IMR-90 (cell line): ENCODE data around the gene CCDC7. TPM values are rescaled to one million over a fixed set of nuclear protein-coding genes. Genes with fewer than 3 reads are reported as not detected.

Experiments
- ATAC-seq: fragments of 200-7000 bp; cut with Tn5 transposase; 2 replicates; pipeline ENCODE4 v1.9.1; 2020; ENCODE audit warnings: low read depth, mild to moderate bottlenecking, moderate library complexity
- BruUV-seq: library from RNA; stranded (reverse); fragments of 400-500 nt; replicated peaks from 2 replicates; lab custom pipeline; 2021; lab: Mats Ljungman, UMichigan
- CTCF ChIA-PET: fragments of 300-600 bp; formaldehyde crosslinking; extraction: SDS; loops from one replicate; lab custom pipeline; 2021; ENCODE audit warnings: antibody characterized with exemption; lab: Yijun Ruan, JAX
- POLR2A ChIA-PET: fragments of 300-600 bp; sonication (Branson Sonifier 250); formaldehyde crosslinking; loops from one replicate; lab custom pipeline; 2022; ENCODE audit warnings: antibody characterized with exemption; ENCODE audit not compliant: unreplicated experiment; lab: Charles Lee
- DNase-seq: peaks from one replicate; pipeline ENCODE4 v3.0.0; 2013
- H2AFZ ChIP-seq: replicated peaks from 2 replicates; pipeline ENCODE3; 2013; ENCODE audit warnings: low read length, mild to moderate bottlenecking; ENCODE audit not compliant: poor library complexity
- H2AK5ac ChIP-seq: 2 replicates; pipeline ENCODE4 v1.6.1; 2013; ENCODE audit warnings: low read depth, low read length, inconsistent platforms
- H2AK9ac ChIP-seq: replicated peaks from 2 replicates; pipeline ENCODE3; 2013; ENCODE audit warnings: mild to moderate bottlenecking, low read depth, low read length, moderate library complexity; ENCODE audit not compliant: poor library complexity
- H2BK120ac ChIP-seq: 2 replicates; pipeline ENCODE4 v1.6.1; 2013; ENCODE audit warnings: low read depth, low read length, inconsistent platforms
- H2BK15ac ChIP-seq: 3 replicates; pipeline ENCODE4 v1.6.1; 2013; ENCODE audit warnings: low read depth, low read length, inconsistent platforms
- H2BK20ac ChIP-seq: 2 replicates; pipeline ENCODE4 v1.6.1; 2013; ENCODE audit warnings: low read depth, mild to moderate bottlenecking, inconsistent platforms, low read length, moderate library complexity
- H2BK5ac ChIP-seq: 2 replicates; pipeline ENCODE4 v1.6.1; 2013; ENCODE audit warnings: mild to moderate bottlenecking, low read depth, low read length, inconsistent platforms; ENCODE audit not compliant: poor library complexity, severe bottlenecking
- H3K14ac ChIP-seq: replicated peaks from 2 replicates; pipeline ENCODE4 v1.6.1; 2013; ENCODE audit warnings: low read depth, low read length, inconsistent platforms
- H3K18ac ChIP-seq: 2 replicates; pipeline ENCODE4 v1.6.1; 2013; ENCODE audit warnings: low read depth, low read length, control low read depth
- H3K23ac ChIP-seq: 2 replicates; pipeline ENCODE4 v1.6.1; 2013; ENCODE audit warnings: low read depth, low read length, inconsistent platforms
- H3K27ac ChIP-seq: 2 replicates; pipeline ENCODE4 v1.5.1; 2013; ENCODE audit warnings: mild to moderate bottlenecking, control low read depth, low read length; ENCODE audit not compliant: insufficient read depth
- H3K27me3 ChIP-seq: 2 replicates; pipeline ENCODE4 v1.6.1; 2013; ENCODE audit warnings: low read length; ENCODE audit not compliant: control insufficient read depth, insufficient read depth
- H3K36me3 ChIP-seq: 2 replicates; pipeline ENCODE4 v1.6.1; 2013; ENCODE audit warnings: low read length, mixed read lengths; ENCODE audit not compliant: control insufficient read depth, insufficient read depth
- H3K4ac ChIP-seq: 2 replicates; pipeline ENCODE4 v1.6.1; 2013; ENCODE audit warnings: low read depth, low read length, inconsistent platforms
- H3K4me1 ChIP-seq: 2 replicates; pipeline ENCODE4 v1.6.1; 2013; ENCODE audit warnings: low read length, mixed read lengths; ENCODE audit not compliant: control insufficient read depth, insufficient read depth
- H3K4me2 ChIP-seq: 2 replicates; pipeline ENCODE4 v1.6.1; 2013; ENCODE audit warnings: low read depth, mild to moderate bottlenecking, control low read depth, low read length, moderate library complexity
- H3K4me3 ChIP-seq: 2 replicates; pipeline ENCODE4 v1.5.1; 2013; ENCODE audit warnings: low read depth, mild to moderate bottlenecking, control low read depth, low read length, moderate library complexity; ENCODE audit not compliant: insufficient read depth
- H3K56ac ChIP-seq: 2 replicates; pipeline ENCODE4 v1.6.1; 2013; ENCODE audit warnings: low read length, inconsistent platforms; ENCODE audit not compliant: insufficient read depth; ENCODE audit errors: extremely low read depth
- H3K79me1 ChIP-seq, 2 experiments: 2 replicates each; pipeline ENCODE4 v1.6.1; 2013; ENCODE audit warnings: low read length in 2 of 2, inconsistent platforms in 1 of 2, low read depth in 1 of 2
- H3K9ac ChIP-seq: 2 replicates; pipeline ENCODE4 v1.6.1; 2013; ENCODE audit warnings: low read depth, low read length, control low read depth
- H3K9me1 ChIP-seq: 2 replicates; pipeline ENCODE4 v1.6.1; 2013; ENCODE audit warnings: low read length, inconsistent platforms; ENCODE audit not compliant: insufficient read depth
- H3K9me3 ChIP-seq: 2 replicates; pipeline ENCODE4 v1.6.1; 2013; ENCODE audit warnings: low read length; ENCODE audit not compliant: control insufficient read depth, insufficient read depth
- H4K20me1 ChIP-seq: 2 replicates; pipeline ENCODE4 v1.6.1; 2013; ENCODE audit warnings: low read length, inconsistent platforms; ENCODE audit not compliant: insufficient read depth
- H4K5ac ChIP-seq: 2 replicates; pipeline ENCODE4 v1.6.1; 2013; ENCODE audit warnings: mild to moderate bottlenecking, low read depth, low read length, control low read depth
- H4K8ac ChIP-seq, 2 experiments: 2 replicates each; pipeline ENCODE4 v1.6.1; 2013; ENCODE audit warnings: low read depth in 2 of 2, low read length in 2 of 2, control low read depth in 1 of 2, inconsistent platforms in 1 of 2
- H4K91ac ChIP-seq: 2 replicates; pipeline ENCODE4 v1.6.1; 2013; ENCODE audit warnings: low read depth, low read length, inconsistent platforms; ENCODE audit not compliant: insufficient read depth
- BHLHE40 ChIP-seq: fragments of 150-350 bp; IDR thresholded peaks from 2 replicates; pipeline ENCODE4 v1.6.1; 2016; ENCODE audit warnings: mild to moderate bottlenecking, low read depth, low read length
- CEBPB ChIP-seq: IDR thresholded peaks from 2 replicates; pipeline ENCODE4 v1.6.1; 2012; ENCODE audit warnings: low read depth, low read length, improper control_type of control experiment
- CHD1 ChIP-seq: IDR thresholded peaks from 2 replicates; pipeline ENCODE4 v1.6.1; 2012; ENCODE audit warnings: low read depth, low read length, improper control_type of control experiment
- CTCF ChIP-seq: conservative IDR thresholded peaks from 2 replicates; pipeline ENCODE4 v1.5.1; 2012; ENCODE audit warnings: mild to moderate bottlenecking, low read depth, low read length, improper control_type of control experiment
- ELK1 ChIP-seq: fragments of 150-350 bp; IDR thresholded peaks from 2 replicates; pipeline ENCODE4 v1.6.1; 2016; ENCODE audit warnings: low read depth, mild to moderate bottlenecking, low read length, moderate library complexity, borderline replicate concordance
- FOS ChIP-seq: fragments of 150-350 bp; IDR thresholded peaks from 2 replicates; pipeline ENCODE4 v1.6.1; 2016; ENCODE audit warnings: low read depth, low read length
- MAFK ChIP-seq: IDR thresholded peaks from 2 replicates; pipeline ENCODE4 v1.6.1; 2012; ENCODE audit warnings: low read depth, low read length, improper control_type of control experiment
- MAZ ChIP-seq: IDR thresholded peaks from 2 replicates; pipeline ENCODE4 v1.6.1; 2012; ENCODE audit warnings: low read depth, mild to moderate bottlenecking, low read length, improper control_type of control experiment, moderate library complexity, borderline replicate concordance
- MXI1 ChIP-seq: IDR thresholded peaks from 2 replicates; pipeline ENCODE4 v1.6.1; 2012; ENCODE audit warnings: low read depth, mild to moderate bottlenecking, low read length, moderate library complexity, borderline replicate concordance
- NFE2L2 ChIP-seq: fragments of 150-350 bp; IDR thresholded peaks from 2 replicates; pipeline ENCODE4 v1.6.1; 2016; ENCODE audit warnings: low read depth, mild to moderate bottlenecking, low read length
- POLR2A ChIP-seq: IDR thresholded peaks from 2 replicates; pipeline ENCODE4 v1.6.1; 2012; ENCODE audit warnings: mild to moderate bottlenecking, low read depth, low read length
- RAD21 ChIP-seq: IDR thresholded peaks from 2 replicates; pipeline ENCODE4 v1.6.1; 2012; ENCODE audit warnings: low read length, improper control_type of control experiment
- RCOR1 ChIP-seq: IDR thresholded peaks from 2 replicates; pipeline ENCODE4 v1.6.1; 2012; ENCODE audit warnings: mild to moderate bottlenecking, low read length, improper control_type of control experiment; ENCODE audit not compliant: insufficient replicate concordance
- RFX5 ChIP-seq: IDR thresholded peaks from 2 replicates; pipeline ENCODE4 v1.8.0; 2012; ENCODE audit warnings: low read depth, mild to moderate bottlenecking, low read length, moderate library complexity
- SMC3 ChIP-seq: fragments of 150-350 bp; IDR thresholded peaks from 2 replicates; pipeline ENCODE4 v1.6.1; 2016; ENCODE audit warnings: low read depth, mild to moderate bottlenecking, antibody characterized with exemption, low read length, moderate library complexity
- USF2 ChIP-seq: fragments of 150-350 bp; IDR thresholded peaks from 2 replicates; pipeline ENCODE4 v1.6.1; 2017; ENCODE audit warnings: mild to moderate bottlenecking, antibody characterized with exemption, low read length, low read depth
- WGBS, 2 experiments: methylation state at CpG; one replicate each; pipeline versions ENCODE4 v1.1.5 to v1.1.7; 2013; ENCODE audit warnings: missing lambda C conversion rate in 2 of 2; ENCODE audit not compliant: insufficient read length in 1 of 2; ENCODE audit errors: extremely low coverage in 2 of 2; 5-methylcytosine and 5-hydroxymethylcytosine counted together
- dilution Hi-C: fragments of 300-500 bp; cut with HindIII; formaldehyde crosslinking; loops from one replicate; pipeline ENCODE4 v1.14.3; 2018; ENCODE audit warnings: low sequenced_read_pairs; ENCODE audit not compliant: unreplicated experiment
- in situ Hi-C: fragments of 300-500 bp; cut with MboI; formaldehyde crosslinking; loops from 3 replicates; pipeline ENCODE4 v1.14.3; 2019; ENCODE audit warnings: low sequenced_read_pairs, inconsistent platforms, mixed read lengths
- intact Hi-C: fragments of 100-400 bp; cut with micrococcal nuclease; formaldehyde crosslinking; loops from 2 replicates; pipeline ENCODE4 v1.10.0; 2022
- polyA plus RNA-seq, 3 experiments: library from polyadenylated mRNA; depleted of rRNA; stranded (reverse); fragments of >200 nt; gene quantifications; 2 replicates each; pipeline ENCODE4 v1.2.3, GENCODE V29; 2012; ENCODE audit warnings: low replicate concordance in 1 of 3
- total RNA-seq: library from RNA; depleted of rRNA; stranded (reverse); fragments of >200 nt; gene quantifications from 2 replicates; pipeline ENCODE4 v1.2.3, GENCODE V29; 2012

The CCDC7 gene
- total and polyA plus RNA-seq, 2 of the 4 experiments (the other 2 are of a cell fraction) = 0.74 to 4.3 TPM

- Histone ChIP-seq H2BK20ac (no peak overlapping the region), H2BK15ac (no peak overlapping the region), H3K4ac (no peak overlapping the region), H3K9me3 (no peaks in the 10 kb centered on the region), H3K14ac (no peak overlapping the region), H2AK9ac (no peak overlapping the region), H3K4me2 (no peak overlapping the region), H3K27ac (no peak overlapping the region), H3K9ac (no peak overlapping the region), H4K91ac (no peak overlapping the region), H2AFZ (no peak overlapping the region), H2BK5ac (peak overlapping the region; percentile 20), H3K79me1 (peaks cover 34 to 46% of the 10 kb centered on the region in 2 experiments), H3K27me3 (no peaks in the 10 kb centered on the region), H3K4me1 (no peaks in the 10 kb centered on the region), H3K56ac (no peak overlapping the region), H4K20me1 (peaks cover 21% of the 10 kb centered on the region; the same call in 1 of the 2 replicates), H2BK120ac (no peak overlapping the region), H4K8ac (peak overlapping the region in 1 of 2 experiments; percentile 48; a peak in 1 of 4 replicates), H3K4me3 (no peak overlapping the region), H3K18ac (no peak overlapping the region), H2AK5ac (no peak overlapping the region), H4K5ac (peak overlapping the region; percentile 58; the same call in 1 of the 2 replicates), H3K36me3 (peaks cover 40% of the 10 kb centered on the region), H3K9me1 (peaks cover 5% of the 10 kb centered on the region; the same call in 1 of the 2 replicates), H3K23ac (peak overlapping the region; percentile 65; the same call in 1 of the 2 replicates)
- in situ Hi-C loops = no loop called here
- dilution Hi-C loops = no loop called here
- POLR2A ChIA-PET = no interaction called here
- BruUV-seq = no TSS peak
- intact Hi-C loops = no loop called here
- no peak for TF ChIP-seq RCOR1
- TF ChIP-seq CEBPB = no peak
- TF ChIP-seq RAD21 = no peak
- no peak for TF ChIP-seq CHD1
- no peak for TF ChIP-seq SMC3
- TF ChIP-seq NFE2L2 = no peak
- TF ChIP-seq MXI1 = no peak
- no peak for TF ChIP-seq ELK1
- TF ChIP-seq MAFK = no peak
- TF ChIP-seq RFX5 = no peak
- TF ChIP-seq USF2 = no peak
- TF ChIP-seq CTCF = no peak
- TF ChIP-seq MAZ = no peak
- TF ChIP-seq POLR2A = no peak
- no peak for TF ChIP-seq BHLHE40
- TF ChIP-seq FOS = no peak
- no CpG with 5 or more reads among the region's 3 CpGs for WGBS, 2 experiments
- CTCF ChIA-PET = no interaction called here
- ATAC-seq (no peak), DNase-seq (no peak)
Measured at GRCh38 chr10:32905466-32905865, 459.5 kb downstream of the CCDC7 start.
